ENCODE results near the gene KRT1.
"Not testable (repeated sequence)": the region's sequence is repeated elsewhere in the genome, so short reads cannot be mapped to it uniquely, and the experiment has no call there.

Gene KRT1

GRCh38 chr12:52681526-52682380, 1.5 kb upstream of the KRT1 start:
- no peak for DNase-seq

- DNase-seq: no peak
Measured at GRCh38 chr12:52679875-52680274, 332 bp downstream of the KRT1 start.

GRCh38 chr12:52677671-52678070, 2.5 kb downstream of the KRT1 start:
- no peak for DNase-seq

- no peak for DNase-seq
Measured at GRCh38 chr12:52677126-52677525, 3.1 kb downstream of the KRT1 start.

- no peak for DNase-seq
Measured at GRCh38 chr12:52676163-52676562, 4.0 kb downstream of the KRT1 start.

GRCh38 chr12:52675301-52675701, 4.9 kb downstream of the KRT1 start:
- no peak for DNase-seq

GRCh38 chr12:52674433-52674775, 5.8 kb downstream of the KRT1 start:
- no peak for DNase-seq

- no peak for DNase-seq
Measured at GRCh38 chr12:52673713-52674432, 6.3 kb downstream of the KRT1 start.

- DNase-seq: no peak
Measured at GRCh38 chr12:52673217-52673616, 7.0 kb downstream of the KRT1 start.

- no peak for DNase-seq
Measured at GRCh38 chr12:52672321-52672933, 7.8 kb downstream of the KRT1 start.

- no peak for DNase-seq
Measured at GRCh38 chr12:52670961-52671360, 9.2 kb downstream of the KRT1 start.

- DNase-seq: no peak
Measured at GRCh38 chr12:52670506-52670905, 9.7 kb downstream of the KRT1 start.

GRCh38 chr12:52669941-52670340, 10.3 kb downstream of the KRT1 start:
- not testable (repeated sequence) for DNase-seq

- DNase-seq: no peak
Measured at GRCh38 chr12:52669426-52669825, 10.8 kb downstream of the KRT1 start.

GRCh38 chr12:52667931-52668330, 12.3 kb downstream of the KRT1 start:
- DNase-seq: no peak

- DNase-seq: no peak
Measured at GRCh38 chr12:52667509-52667908, 12.7 kb downstream of the KRT1 start.

GRCh38 chr12:52666471-52666870, 13.7 kb downstream of the KRT1 start:
- DNase-seq: no peak

GRCh38 chr12:52663420-52663819, 16.8 kb downstream of the KRT1 start:
- no peak for DNase-seq

GRCh38 chr12:52662918-52663229, 17.3 kb downstream of the KRT1 start:
- DNase-seq: no peak

GRCh38 chr12:52662093-52662917, 17.9 kb downstream of the KRT1 start:
- no peak for DNase-seq

GRCh38 chr12:52661668-52662067, 18.5 kb downstream of the KRT1 start:
- DNase-seq: no peak

- DNase-seq: no peak
Measured at GRCh38 chr12:52660934-52661499, 19.2 kb downstream of the KRT1 start.

GRCh38 chr12:52659951-52660350, 20.3 kb downstream of the KRT1 start:
- DNase-seq: no peak

Data from NCI-H2227 treated with DMSO at 0.1 percent for 48 hours (cell line).